HG03354 (cell line): ENCODE results near the gene CD81.

Source experiments
- ATAC-seq: cut with Tn5 transposase; IDR thresholded peaks from one replicate; pipeline ENCODE4 v1.9.1; 2021; ENCODE audit warnings: mild to moderate bottlenecking; ENCODE audit not compliant: unreplicated experiment, poor library complexity, severe bottlenecking

Gene CD81

DNA sequence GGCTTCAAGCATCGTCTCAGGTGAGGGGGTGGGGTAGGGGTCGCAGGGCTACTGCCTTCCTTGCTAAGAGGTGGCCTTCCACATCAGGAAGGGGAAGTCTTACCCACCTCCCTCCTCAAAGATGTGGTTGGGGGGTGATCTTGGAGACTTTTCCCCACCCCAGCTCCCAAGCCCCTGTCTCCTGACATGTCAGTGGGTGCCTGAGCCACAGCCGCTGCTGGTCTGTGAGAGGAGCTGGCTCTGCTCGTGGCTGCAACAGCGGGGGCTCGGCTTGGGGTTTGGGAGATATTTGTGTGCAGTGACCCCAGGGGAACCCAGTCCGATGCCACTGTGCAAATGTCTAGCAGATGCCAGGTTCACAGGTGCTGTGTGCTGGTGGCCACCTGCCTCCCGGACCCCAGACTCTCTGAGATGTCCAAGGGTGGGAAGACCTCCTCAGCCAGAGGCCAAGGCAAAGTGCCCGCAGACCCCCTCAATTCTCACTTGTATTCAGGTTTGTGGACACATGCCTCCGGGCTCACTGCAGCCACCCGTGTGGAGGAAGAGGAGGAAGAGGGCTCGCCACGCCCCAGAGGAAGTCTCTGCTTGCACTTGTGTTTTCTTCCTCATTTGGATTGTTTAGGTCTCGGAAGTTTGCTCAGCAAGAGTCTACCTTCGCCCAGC is 69.6 kb downstream of the CD81 start:
- ATAC-seq: no peak
